Colonic mucosa (tissue), 4 donors: ENCODE measurements around the gene EFEMP1. TPM values are rescaled to one million over a fixed set of nuclear protein-coding genes. Genes with fewer than 3 reads are reported as not detected.

Experiments
- DNase-seq: peaks from one replicate; pipeline ENCODE4 v3.0.0-alpha.2; 2020
- H3K27ac ChIP-seq: fragments of 200-600 bp; one replicate; pipeline ENCODE4 v1.8.0; 2021
- H3K27me3 ChIP-seq: fragments of 200-600 bp; one replicate; pipeline ENCODE4 v1.8.0; 2021
- H3K36me3 ChIP-seq: fragments of 200-600 bp; one replicate; pipeline ENCODE4 v1.8.0; 2021
- H3K4me1 ChIP-seq: fragments of 200-600 bp; one replicate; pipeline ENCODE4 v1.8.0; 2021; ENCODE audit warnings: mild to moderate bottlenecking
- H3K4me3 ChIP-seq: fragments of 200-600 bp; one replicate; pipeline ENCODE4 v1.8.0; 2021
- H3K9ac ChIP-seq, 2 donors: one replicate each; pipeline ENCODE4 v1.7.0; 2013; ENCODE audit warnings: control low read depth in 2 of 2, low read depth in 2 of 2, low read length in 2 of 2
- H3K9me3 ChIP-seq: fragments of 200-600 bp; one replicate; pipeline ENCODE4 v1.8.0; 2021
- intact Hi-C: fragments of 100-400 bp; cut with DNase I; formaldehyde crosslinking; loops from one replicate; pipeline ENCODE4 v1.14.1; 2022
- total RNA-seq, 2 donors: library from RNA; stranded (reverse); fragmentation: NEBNext Ultra II Directional in 1 of 2; extraction: Animal tissue kit (Norgen Biotek cat#: 25700) in 1 of 2; gene quantifications; one replicate each; pipeline ENCODE4 v1.2.1, GENCODE V29; 2021
- TF ChIP-seq, protein P1 (sequence below): fragments of 200-600 bp; IDR thresholded peaks from one replicate; pipeline ENCODE4 v1.8.0; 2022; ENCODE audit warnings: antibody characterized with exemption, mild to moderate bottlenecking
- donor health status: healthy.
- donor health status: DM: no; HTN: no; CAD: no.
- donor health status: DM: no; HTN: no; CAD: no.

Gene EFEMP1
- total RNA-seq, 2 donors from 2014 or later, result 16.2 to 25.2 TPM

DNA sequence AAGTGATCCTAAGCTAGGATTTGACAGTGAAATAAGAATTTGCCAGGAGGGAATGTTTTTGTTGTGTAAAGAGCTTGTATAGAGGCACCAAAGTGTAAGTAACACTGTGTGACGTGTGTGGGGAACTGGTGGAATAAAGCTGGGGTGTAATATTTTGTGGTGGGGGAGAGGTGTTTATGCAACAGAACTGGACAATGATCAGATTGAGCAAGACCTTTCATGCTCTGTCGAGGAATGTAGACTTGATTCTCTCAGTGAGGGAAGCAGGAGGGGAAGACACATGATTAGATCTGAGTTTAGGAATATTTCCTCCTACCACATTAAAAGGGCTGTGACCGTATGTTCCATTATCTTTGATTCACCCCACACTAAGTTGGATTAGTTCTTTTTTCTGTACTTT is 43.6 kb downstream of the EFEMP1 start:
- intact Hi-C loops, result no loop called here
- H3K36me3 ChIP-seq, result no peaks in the 10 kb centered on the region
- H3K9ac ChIP-seq, result no peak overlapping the region
- no peak for DNase-seq
- no peak overlapping the region for H3K4me3 ChIP-seq
- H3K4me1 ChIP-seq, result no peaks in the 10 kb centered on the region
- H3K27ac ChIP-seq, result no peak overlapping the region
- no peaks in the 10 kb centered on the region for H3K9me3 ChIP-seq
- no peaks in the 10 kb centered on the region for H3K27me3 ChIP-seq
- TF ChIP-seq, protein P1, sequence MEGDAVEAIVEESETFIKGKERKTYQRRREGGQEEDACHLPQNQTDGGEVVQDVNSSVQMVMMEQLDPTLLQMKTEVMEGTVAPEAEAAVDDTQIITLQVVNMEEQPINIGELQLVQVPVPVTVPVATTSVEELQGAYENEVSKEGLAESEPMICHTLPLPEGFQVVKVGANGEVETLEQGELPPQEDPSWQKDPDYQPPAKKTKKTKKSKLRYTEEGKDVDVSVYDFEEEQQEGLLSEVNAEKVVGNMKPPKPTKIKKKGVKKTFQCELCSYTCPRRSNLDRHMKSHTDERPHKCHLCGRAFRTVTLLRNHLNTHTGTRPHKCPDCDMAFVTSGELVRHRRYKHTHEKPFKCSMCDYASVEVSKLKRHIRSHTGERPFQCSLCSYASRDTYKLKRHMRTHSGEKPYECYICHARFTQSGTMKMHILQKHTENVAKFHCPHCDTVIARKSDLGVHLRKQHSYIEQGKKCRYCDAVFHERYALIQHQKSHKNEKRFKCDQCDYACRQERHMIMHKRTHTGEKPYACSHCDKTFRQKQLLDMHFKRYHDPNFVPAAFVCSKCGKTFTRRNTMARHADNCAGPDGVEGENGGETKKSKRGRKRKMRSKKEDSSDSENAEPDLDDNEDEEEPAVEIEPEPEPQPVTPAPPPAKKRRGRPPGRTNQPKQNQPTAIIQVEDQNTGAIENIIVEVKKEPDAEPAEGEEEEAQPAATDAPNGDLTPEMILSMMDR, result no peak

DNA sequence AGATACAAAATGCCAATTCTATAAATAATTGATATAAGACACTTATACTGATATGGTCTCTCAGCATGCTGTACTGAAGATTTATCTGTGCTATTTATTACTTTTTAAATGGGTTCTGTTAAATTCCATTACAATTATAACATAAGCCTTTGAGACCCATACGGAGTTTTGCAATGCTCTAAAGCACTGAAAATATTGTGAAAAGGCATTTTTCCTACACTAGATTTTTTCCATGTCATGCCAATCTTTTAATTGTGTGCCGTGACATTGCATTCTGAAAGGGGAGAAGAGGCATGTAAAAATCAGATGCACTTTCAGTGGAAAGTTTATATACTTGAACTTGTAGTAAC is 46.5 kb downstream of the EFEMP1 start:
- no peak for DNase-seq

DNA sequence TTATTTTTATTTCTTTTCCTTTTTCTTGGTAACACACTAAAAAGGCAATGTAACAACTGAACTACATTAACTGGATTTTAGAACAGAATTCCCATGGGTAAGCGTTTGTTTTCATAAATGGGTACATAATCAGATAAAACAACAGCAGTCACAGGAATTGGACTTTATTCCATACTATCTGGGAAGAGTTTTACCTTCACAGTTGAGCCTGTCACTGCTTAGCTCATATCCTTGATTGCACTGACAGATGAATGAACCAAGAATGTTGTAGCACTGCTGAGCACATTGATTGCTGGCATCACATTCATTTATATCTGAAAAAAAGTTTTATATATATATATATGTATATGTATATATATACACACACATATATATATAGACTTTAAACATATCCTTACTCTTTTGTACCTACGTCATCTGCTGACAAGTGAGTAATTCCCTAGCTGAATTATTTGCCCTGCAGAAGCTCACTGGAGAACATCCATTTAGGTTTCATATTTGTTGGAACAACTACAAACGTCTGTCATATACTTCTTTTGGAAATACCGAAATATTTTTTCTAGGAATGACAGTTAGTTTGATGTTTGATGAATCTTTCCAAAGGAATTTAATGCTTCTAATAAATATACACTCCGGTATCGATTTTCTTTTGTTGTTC is 47.0 kb downstream of the EFEMP1 start:
- TF ChIP-seq, protein P1, result no peak
- H3K9me3 ChIP-seq, result no peaks in the 10 kb centered on the region
- H3K9ac ChIP-seq, result no peak overlapping the region
- intact Hi-C loops, result no loop called here
- no peaks in the 10 kb centered on the region for H3K36me3 ChIP-seq
- H3K4me3 ChIP-seq, result no peak overlapping the region
- no peaks in the 10 kb centered on the region for H3K4me1 ChIP-seq
- DNase-seq, result no peak
- H3K27ac ChIP-seq, result no peak overlapping the region
- no peaks in the 10 kb centered on the region for H3K27me3 ChIP-seq

More for the DNA sequence above, 46.5 kb downstream of the EFEMP1 start:
- Histone ChIP-seq H3K9ac (no peak overlapping the region), H3K4me1 (no peaks in the 10 kb centered on the region), H3K27me3 (no peaks in the 10 kb centered on the region), H3K27ac (no peak overlapping the region), H3K4me3 (no peak overlapping the region), H3K36me3 (no peaks in the 10 kb centered on the region), H3K9me3 (no peaks in the 10 kb centered on the region)
- TF ChIP-seq, protein P1, result no peak
- intact Hi-C loops, result no loop called here

DNA sequence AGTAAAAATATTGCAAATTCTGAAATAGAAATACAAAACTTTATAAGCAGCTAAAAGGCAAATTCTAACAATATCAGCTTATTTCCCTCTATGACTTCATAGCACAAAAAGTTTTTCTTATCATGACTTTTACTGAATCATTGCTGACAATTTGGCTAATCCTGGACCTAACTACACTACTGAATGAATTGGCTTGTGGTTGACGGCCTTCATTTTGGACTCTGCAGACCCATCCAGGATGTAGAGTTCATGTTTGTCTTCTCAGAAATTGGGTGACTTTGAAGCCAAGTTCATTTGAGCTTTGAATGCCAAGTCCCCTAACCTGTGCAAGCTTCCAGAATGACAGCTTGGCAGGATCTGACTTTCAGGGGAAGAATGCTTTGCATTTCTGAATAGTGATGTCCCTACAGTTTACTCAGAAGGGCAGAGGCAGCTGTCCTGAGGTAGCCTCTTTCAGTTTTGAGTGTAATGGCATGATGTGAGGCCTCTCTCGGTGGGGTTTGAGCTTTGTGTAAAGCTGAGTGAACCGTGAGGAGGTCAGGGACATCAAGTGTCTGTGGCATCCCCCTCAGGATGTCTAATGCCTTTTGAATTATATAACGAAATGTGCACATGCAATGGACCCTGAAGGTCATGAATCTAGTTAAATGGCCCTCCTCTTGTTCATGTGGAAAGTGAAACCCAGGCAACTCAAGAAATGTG is 48.0 kb downstream of the EFEMP1 start:
- Histone ChIP-seq H3K9ac (no peak overlapping the region), H3K4me1 (no peaks in the 10 kb centered on the region), H3K9me3 (no peaks in the 10 kb centered on the region), H3K27me3 (no peaks in the 10 kb centered on the region), H3K36me3 (no peaks in the 10 kb centered on the region), H3K27ac (no peak overlapping the region), H3K4me3 (no peak overlapping the region)
- DNase-seq, result no peak
- TF ChIP-seq, protein P1, result no peak
- intact Hi-C loops, result no loop called here

DNA sequence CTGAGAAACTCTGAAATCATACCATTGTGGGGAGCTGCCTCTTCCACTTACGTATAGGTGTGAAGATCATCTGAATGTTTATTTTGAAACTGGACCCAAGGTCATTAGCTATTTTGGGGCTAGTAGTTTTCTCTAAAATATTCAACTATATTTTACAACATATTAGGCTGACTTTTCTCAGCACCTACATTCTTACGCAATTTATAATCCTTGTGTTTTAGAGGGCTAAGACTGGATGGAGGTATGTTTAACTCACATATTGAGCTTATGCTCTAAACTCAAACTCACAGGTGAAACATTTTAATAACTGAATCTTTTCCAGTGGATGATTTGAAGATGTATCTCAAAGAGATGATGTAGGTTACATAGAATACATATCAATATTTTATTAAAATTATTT is 49.2 kb downstream of the EFEMP1 start:
- no peak overlapping the region for H3K9ac ChIP-seq
- no peak overlapping the region for H3K27ac ChIP-seq
- H3K9me3 ChIP-seq, result no peaks in the 10 kb centered on the region
- intact Hi-C loops, result no loop called here
- no peak overlapping the region for H3K4me3 ChIP-seq
- TF ChIP-seq, protein P1, result no peak
- H3K27me3 ChIP-seq, result no peaks in the 10 kb centered on the region
- H3K36me3 ChIP-seq, result no peaks in the 10 kb centered on the region
- DNase-seq, result no peak
- no peaks in the 10 kb centered on the region for H3K4me1 ChIP-seq
